Glutamatergic neuron (in vitro differentiated cells): ENCODE measurements around the gene DLX6. TPM values are rescaled to one million over a fixed set of nuclear protein-coding genes. Genes with fewer than 3 reads are reported as not detected.

Experiments used
- DNase-seq: peaks from one replicate; pipeline ENCODE4 v3.0.0; 2022
- H3K27ac Mint-ChIP-seq: one replicate; pipeline ENCODE4 v1.8.0; 2020; ENCODE audit warnings: mild to moderate bottlenecking, mixed read lengths, inconsistent platforms; ENCODE audit not compliant: unreplicated experiment
- H3K27me3 Mint-ChIP-seq: one replicate; pipeline ENCODE4 v1.8.0; 2020; ENCODE audit warnings: mild to moderate bottlenecking, moderate library complexity, mixed read lengths, inconsistent platforms; ENCODE audit not compliant: unreplicated experiment
- H3K36me3 Mint-ChIP-seq: one replicate; pipeline ENCODE4 v1.8.0; 2020; ENCODE audit warnings: mild to moderate bottlenecking, mixed read lengths, inconsistent platforms; ENCODE audit not compliant: unreplicated experiment
- H3K4me1 Mint-ChIP-seq: one replicate; pipeline ENCODE4 v1.8.0; 2020; ENCODE audit warnings: mild to moderate bottlenecking, low read depth, mixed read lengths, inconsistent platforms; ENCODE audit not compliant: unreplicated experiment
- H3K4me3 Mint-ChIP-seq: one replicate; pipeline ENCODE4 v1.8.0; 2020; ENCODE audit warnings: mild to moderate bottlenecking, mixed read lengths, inconsistent platforms; ENCODE audit not compliant: unreplicated experiment
- H3K9me3 Mint-ChIP-seq: one replicate; pipeline ENCODE4 v1.8.0; 2020; ENCODE audit warnings: mild to moderate bottlenecking, moderate library complexity, mixed read lengths, inconsistent platforms; ENCODE audit not compliant: unreplicated experiment
- CTCF ChIP-seq: fragments of 200-600 bp; sonication (generic); IDR thresholded peaks from one replicate; pipeline ENCODE4 v1.5.0; 2021; ENCODE audit not compliant: partially characterized antibody, unreplicated experiment
- total RNA-seq: library from RNA; stranded (reverse); fragmentation: NEBNext Ultra II Directional; extraction: Animal tissue kit (Norgen Biotek cat#: 25700); gene quantifications from one replicate; pipeline ENCODE4 v1.2.1, GENCODE V29; 2021; ENCODE audit not compliant: unreplicated experiment

DLX6 gene
- total RNA-seq, 1 donor from 2014 or later: not detected

- Mint-ChIP-seq H3K4me1 (peaks cover 10% of the 10 kb centered on the region), H3K27ac (no peak overlapping the region), H3K36me3 (no peaks in the 10 kb centered on the region), H3K9me3 (peaks cover 28% of the 10 kb centered on the region), H3K4me3 (no peak overlapping the region), H3K27me3 (peaks cover 73% of the 10 kb centered on the region)
- TF ChIP-seq CTCF: no peak
- DNase-seq: no peak
These were observed 8.9 kb downstream of the DLX6 start for GRCh38 chr7:97014145-97014750.

GRCh38 chr7:97015279-97015678 lies 9.9 kb downstream of the DLX6 start:
- Mint-ChIP-seq H3K9me3 (peaks cover 31% of the 10 kb centered on the region), H3K4me1 (peaks cover 8% of the 10 kb centered on the region), H3K27me3 (peaks cover 70% of the 10 kb centered on the region), H3K36me3 (no peaks in the 10 kb centered on the region), H3K4me3 (no peak overlapping the region), H3K27ac (no peak overlapping the region)
- no peak for TF ChIP-seq CTCF
- no peak for DNase-seq

GRCh38 chr7:97015756-97016380 lies 10.5 kb downstream of the DLX6 start:
- TF ChIP-seq CTCF: no peak
- Mint-ChIP-seq H3K27ac (no peak overlapping the region), H3K9me3 (peaks cover 35% of the 10 kb centered on the region), H3K4me1 (peaks cover 8% of the 10 kb centered on the region), H3K27me3 (peaks cover 72% of the 10 kb centered on the region), H3K36me3 (no peaks in the 10 kb centered on the region), H3K4me3 (peak overlapping the region; percentile 48)
- DNase-seq: no peak

- TF ChIP-seq CTCF: no peak
- peaks cover 8% of the 10 kb centered on the region for H3K4me1 Mint-ChIP-seq
- H3K27ac Mint-ChIP-seq: no peak overlapping the region
- peaks cover 35% of the 10 kb centered on the region for H3K9me3 Mint-ChIP-seq
- H3K4me3 Mint-ChIP-seq: peak overlapping the region; percentile 83
- H3K36me3 Mint-ChIP-seq: no peaks in the 10 kb centered on the region
- peak; percentile 65 for DNase-seq
- H3K27me3 Mint-ChIP-seq: peaks cover 71% of the 10 kb centered on the region
These were observed 11.2 kb downstream of the DLX6 start for GRCh38 chr7:97016381-97017191.
